GM18868 (cell line): Measurements from ENCODE around the gene NTN4.
"Not testable (repeated sequence)": the region's sequence is repeated elsewhere in the genome, so short reads cannot be mapped to it uniquely, and the experiment has no call there.

ENCODE experiments used
- ATAC-seq: cut with Tn5 transposase; IDR thresholded peaks from one replicate; pipeline ENCODE4 v1.9.1; 2021; ENCODE audit warnings: mild to moderate bottlenecking, moderate library complexity; ENCODE audit not compliant: unreplicated experiment

NTN4 gene

GRCh38 chr12:95790033-95790916 is at the start of gene NTN4:
Gene NTN4, minus strand, starts transcription at chr12:95790764. Its CDS starts 455 bp downstream, at chr12:95790309.
- ATAC-seq, result peak; percentile 42

GRCh38 chr12:95838125-95838524 is 47.6 kb upstream of the NTN4 start:
- no peak for ATAC-seq

GRCh38 chr12:95837240-95838038 is 46.9 kb upstream of the NTN4 start:
- ATAC-seq, result no peak

- ATAC-seq, result no peak
These were observed 46.2 kb upstream of the NTN4 start for GRCh38 chr12:95836630-95837239.

- ATAC-seq, result no peak
These were observed 45.6 kb upstream of the NTN4 start for GRCh38 chr12:95836185-95836609.

- ATAC-seq, result no peak
These were observed 44.0 kb upstream of the NTN4 start for GRCh38 chr12:95834572-95834971.

- no peak for ATAC-seq
These were observed 39.9 kb upstream of the NTN4 start for GRCh38 chr12:95830335-95831089.

GRCh38 chr12:95829395-95829794 is 38.8 kb upstream of the NTN4 start:
- no peak for ATAC-seq

GRCh38 chr12:95820096-95820703 is 29.6 kb upstream of the NTN4 start:
- no peak for ATAC-seq

- no peak for ATAC-seq
These were observed 25.2 kb upstream of the NTN4 start for GRCh38 chr12:95815632-95816212.

GRCh38 chr12:95812155-95812554 is 21.6 kb upstream of the NTN4 start:
- ATAC-seq, result not testable (repeated sequence)

GRCh38 chr12:95810411-95810810 is 19.8 kb upstream of the NTN4 start:
- no peak for ATAC-seq

GRCh38 chr12:95809000-95809680 is 18.6 kb upstream of the NTN4 start:
- no peak for ATAC-seq

- ATAC-seq, result no peak
These were observed 17.6 kb upstream of the NTN4 start for GRCh38 chr12:95808146-95808545.

- no peak for ATAC-seq
These were observed 15.5 kb upstream of the NTN4 start for GRCh38 chr12:95805864-95806671.

- ATAC-seq, result no peak
These were observed 13.7 kb upstream of the NTN4 start for GRCh38 chr12:95804291-95804690.

- ATAC-seq, result no peak
These were observed 13.3 kb upstream of the NTN4 start for GRCh38 chr12:95803817-95804216.

GRCh38 chr12:95802482-95803270 is 12.1 kb upstream of the NTN4 start:
- ATAC-seq, result no peak
